Raji (cell line): Measurements from ENCODE around the gene KRTAP17-1.

Experiments
- POLR2A ChIP-seq: IDR thresholded peaks from 2 replicates; pipeline ENCODE4 v1.6.1; 2011; ENCODE audit warnings: low read depth, low read length, control low read depth; ENCODE audit not compliant: insufficient read depth

KRTAP17-1 gene

GRCh38 chr17:41338961-41339485 lies 23.5 kb upstream of the KRTAP17-1 start:
- TF ChIP-seq POLR2A, result no peak

- TF ChIP-seq POLR2A, result no peak
These were observed 20.2 kb upstream of the KRTAP17-1 start for GRCh38 chr17:41335747-41336146.

GRCh38 chr17:41334385-41335305 lies 19.1 kb upstream of the KRTAP17-1 start:
- TF ChIP-seq POLR2A, result no peak

GRCh38 chr17:41333836-41334235 lies 18.3 kb upstream of the KRTAP17-1 start:
- TF ChIP-seq POLR2A, result no peak

GRCh38 chr17:41333098-41333497 lies 17.6 kb upstream of the KRTAP17-1 start:
- no peak for TF ChIP-seq POLR2A

- no peak for TF ChIP-seq POLR2A
These were observed 16.7 kb upstream of the KRTAP17-1 start for GRCh38 chr17:41332239-41332638.

GRCh38 chr17:41331606-41332005 lies 16.1 kb upstream of the KRTAP17-1 start:
- TF ChIP-seq POLR2A, result no peak

GRCh38 chr17:41329279-41329948 lies 13.9 kb upstream of the KRTAP17-1 start:
- no peak for TF ChIP-seq POLR2A

GRCh38 chr17:41328207-41328606 lies 12.7 kb upstream of the KRTAP17-1 start:
- no peak for TF ChIP-seq POLR2A

GRCh38 chr17:41327411-41328120 lies 12.1 kb upstream of the KRTAP17-1 start:
- no peak for TF ChIP-seq POLR2A

- no peak for TF ChIP-seq POLR2A
These were observed 10.9 kb upstream of the KRTAP17-1 start for GRCh38 chr17:41326173-41327145.

GRCh38 chr17:41325611-41326010 lies 10.1 kb upstream of the KRTAP17-1 start:
- no peak for TF ChIP-seq POLR2A

GRCh38 chr17:41325126-41325525 lies 9.6 kb upstream of the KRTAP17-1 start:
- TF ChIP-seq POLR2A, result no peak
